ENCODE results near the gene DNAH1. TPM values are rescaled to one million over a fixed set of nuclear protein-coding genes. Genes with fewer than 3 reads are reported as not detected.

Gene DNAH1
- total RNA-seq, 2 experiments from 2014 or later: 5.8 to 14.2 TPM

GRCh38 chr3:52298149-52299098 lies 17.7 kb upstream of the DNAH1 start:
- no peaks in the 10 kb centered on the region for H4K20me1 ChIP-seq (ENCODE audit: insufficient read depth, low read length)
- no peak overlapping the region for H3K4me3 ChIP-seq (ENCODE audit: low read depth, low read length, poor library complexity, severe bottlenecking)
- no peak for TF ChIP-seq EZH2phosphoT487 (IDR thresholded peaks at IDR 0.05; ENCODE audit: borderline replicate concordance, low read depth, low read length)
- no peak for TF ChIP-seq CTCF (conservative IDR thresholded peaks at IDR 0.05; ENCODE audit: low read length)
- H3K9me2 ChIP-seq (ENCODE audit: insufficient read depth, low read length): no peaks in the 10 kb centered on the region
- no TSS peak for BruUV-seq (replicated peaks)
- CTCF ChIA-PET (ENCODE audit: unreplicated experiment): interaction anchor here (0.5 kb wide), 1 partner anchor 297 kb away, joined by 3 read pairs; no protein-coding TSS in a partner anchor
- intact Hi-C loops (cut with micrococcal nuclease; ENCODE audit: unreplicated experiment): no loop called here
- DNase-seq (ENCODE audit: low spot score): no peak
- no peaks in the 10 kb centered on the region for H3K9me3 ChIP-seq (ENCODE audit: low read length)
- H3K27ac ChIP-seq (ENCODE audit: low read depth, low read length, poor library complexity, severe bottlenecking): no peak overlapping the region
- no peaks in the 10 kb centered on the region for H3K36me3 ChIP-seq (ENCODE audit: insufficient read depth, low read length)
- no peak overlapping the region for H3K4me2 ChIP-seq (ENCODE audit: low read length)
- H3K4me1 ChIP-seq (ENCODE audit: insufficient read depth, low read length, poor library complexity, severe bottlenecking): no peaks in the 10 kb centered on the region
- H2AFZ ChIP-seq (ENCODE audit: low read length): no peak overlapping the region
- POLR2A ChIA-PET: interaction anchor here (0.6 kb wide), 1 partner anchor 76 kb away, joined by 5 read pairs; no protein-coding TSS in a partner anchor
- no peaks in the 10 kb centered on the region for H3K79me2 ChIP-seq (ENCODE audit: insufficient read depth, low read depth, low read length)

GRCh38 chr3:52299247-52299878 lies 16.8 kb upstream of the DNAH1 start:
- Histone ChIP-seq H3K4me2 (ENCODE audit: low read length) (no peak overlapping the region), H3K79me2 (ENCODE audit: insufficient read depth, low read depth, low read length) (no peaks in the 10 kb centered on the region), H3K4me3 (ENCODE audit: low read depth, low read length, poor library complexity, severe bottlenecking) (no peak overlapping the region), H3K4me1 (ENCODE audit: insufficient read depth, low read length, poor library complexity, severe bottlenecking) (no peaks in the 10 kb centered on the region), H3K27ac (ENCODE audit: low read depth, low read length, poor library complexity, severe bottlenecking) (no peak overlapping the region), H4K20me1 (ENCODE audit: insufficient read depth, low read length) (no peaks in the 10 kb centered on the region), H2AFZ (ENCODE audit: low read length) (no peak overlapping the region), H3K36me3 (ENCODE audit: insufficient read depth, low read length) (no peaks in the 10 kb centered on the region), H3K9me3 (ENCODE audit: low read length) (no peaks in the 10 kb centered on the region), H3K9me2 (ENCODE audit: insufficient read depth, low read length) (no peaks in the 10 kb centered on the region)
- POLR2A ChIA-PET: interaction anchor here (0.6 kb wide), 1 partner anchor 75 kb away, joined by 5 read pairs; no protein-coding TSS in a partner anchor
- CTCF ChIA-PET (ENCODE audit: unreplicated experiment): interaction anchor here (0.5 kb wide), 1 partner anchor 298 kb away, joined by 3 read pairs; no protein-coding TSS in a partner anchor
- TF ChIP-seq CTCF (conservative IDR thresholded peaks at IDR 0.05; ENCODE audit: low read length) (no peak), EZH2phosphoT487 (IDR thresholded peaks at IDR 0.05; ENCODE audit: borderline replicate concordance, low read depth, low read length) (no peak)
- no peak for DNase-seq (ENCODE audit: low spot score)
- BruUV-seq (replicated peaks): no TSS peak
- intact Hi-C loops (cut with micrococcal nuclease; ENCODE audit: unreplicated experiment): no loop called here
